OCI-M2 (cell line): Measurements from ENCODE around the gene PROCR.
"Not testable (repeated sequence)": the region's sequence is repeated elsewhere in the genome, so short reads cannot be mapped to it uniquely, and the experiment has no call there.

Source experiments
- DNase-seq: peaks from one replicate; lab custom pipeline; 2025; ENCODE audit not compliant: unreplicated experiment; lab: John Stamatoyannopoulos, UW

Gene PROCR

DNA sequence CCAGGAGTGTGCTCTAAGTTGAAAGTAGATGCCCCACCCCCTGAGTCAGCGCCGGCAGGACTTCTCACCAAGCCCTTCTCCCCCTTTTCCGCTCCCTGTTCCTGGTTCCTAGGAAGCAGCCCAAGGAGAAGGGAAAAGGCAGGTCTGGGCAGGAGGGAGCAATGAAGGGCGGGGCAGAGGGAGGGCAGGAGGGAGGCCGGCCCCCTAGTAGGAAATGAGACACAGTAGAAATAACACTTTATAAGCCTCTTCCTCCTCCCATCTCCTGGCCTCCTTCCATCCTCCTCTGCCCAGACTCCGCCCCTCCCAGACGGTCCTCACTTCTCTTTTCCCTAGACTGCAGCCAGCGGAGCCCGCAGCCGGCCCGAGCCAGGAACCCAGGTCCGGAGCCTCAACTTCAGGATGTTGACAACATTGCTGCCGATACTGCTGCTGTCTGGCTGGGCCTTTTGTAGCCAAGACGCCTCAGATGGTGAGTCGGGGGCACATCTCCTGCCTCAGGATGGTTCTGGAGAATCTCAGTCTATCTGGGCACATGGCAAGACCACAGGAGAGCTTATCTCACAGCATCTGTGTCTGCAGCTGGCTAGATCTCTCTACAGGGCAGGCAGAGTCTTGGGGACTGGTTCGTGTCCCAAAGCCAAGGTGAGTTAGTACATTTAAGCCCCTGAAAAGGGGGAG is at the start of gene PROCR:
Gene PROCR, plus strand, starts transcription at position 320 of the 681 bp plus-strand sequence. Its CDS starts 83 bp downstream, at position 403.
- DNase-seq = no peak

DNA sequence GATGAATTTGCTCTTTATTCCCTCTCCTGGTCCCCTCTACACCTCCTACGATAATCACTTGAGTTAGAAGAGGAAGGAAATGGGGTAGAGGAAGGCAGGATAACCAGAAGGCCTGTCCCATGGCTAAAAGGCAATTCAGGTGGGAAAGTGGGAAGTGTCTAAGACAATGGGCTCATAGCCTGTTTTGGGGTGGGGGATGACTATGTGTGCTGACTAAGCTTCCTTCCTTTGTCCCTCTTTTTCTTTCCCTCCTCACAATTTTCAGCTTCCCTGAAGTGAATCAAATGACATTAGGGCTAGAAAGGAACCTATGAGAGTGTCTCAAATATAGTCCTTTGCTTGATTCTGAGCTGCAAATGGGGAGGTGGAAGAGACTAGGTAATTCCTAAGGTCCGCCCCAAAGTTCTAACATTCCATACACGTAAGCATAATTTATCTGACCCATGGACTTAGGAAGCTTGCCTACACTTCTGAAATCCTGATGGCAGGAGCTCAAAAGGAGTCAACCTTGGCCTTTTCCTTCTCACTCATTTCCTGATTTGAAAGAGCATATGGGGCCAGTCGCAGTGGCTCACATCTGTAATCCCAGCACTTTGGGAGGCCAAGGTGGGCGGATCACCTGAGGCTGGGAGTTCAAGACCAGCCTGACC is 49.0 kb upstream of the PROCR start:
- DNase-seq = no peak

DNA sequence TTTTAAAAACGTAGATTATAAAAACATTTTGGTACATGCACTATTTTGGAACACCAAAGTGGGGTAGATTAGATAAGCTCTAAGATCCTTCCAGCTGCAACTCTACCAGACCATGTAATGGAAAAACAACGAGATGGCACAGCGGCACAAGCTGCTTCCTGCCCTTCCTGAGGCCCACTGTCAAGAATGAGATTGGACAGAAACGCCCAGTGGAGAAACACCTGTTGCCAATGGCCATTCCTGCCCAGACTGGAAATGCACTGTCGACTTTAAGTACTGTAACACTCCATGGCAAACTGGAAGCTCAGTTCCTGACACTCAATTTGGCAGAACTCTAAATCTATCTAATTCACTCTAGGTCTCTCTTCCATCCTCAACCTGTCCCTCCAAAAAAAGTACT is 46.1 kb upstream of the PROCR start:
- no peak for DNase-seq

DNA sequence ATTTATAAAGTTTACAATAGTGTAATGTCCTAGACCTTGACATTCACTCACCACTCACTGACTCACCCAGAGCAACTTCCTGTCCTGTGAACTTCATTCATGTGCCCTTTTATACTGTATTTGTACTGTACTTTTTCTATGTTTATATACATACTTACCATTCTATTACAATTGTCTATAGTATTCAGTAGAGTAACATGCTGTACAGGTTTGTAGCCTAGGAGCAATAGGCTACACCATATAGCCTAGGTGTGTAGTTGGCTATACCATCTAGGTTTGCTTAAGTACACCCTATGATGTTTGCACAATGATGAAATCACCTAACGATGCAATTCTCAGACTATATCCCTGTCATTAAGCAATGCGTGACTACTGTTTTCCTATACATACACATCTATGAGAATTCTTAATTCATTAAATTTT is 42.2 kb upstream of the PROCR start:
- DNase-seq = no peak

DNA sequence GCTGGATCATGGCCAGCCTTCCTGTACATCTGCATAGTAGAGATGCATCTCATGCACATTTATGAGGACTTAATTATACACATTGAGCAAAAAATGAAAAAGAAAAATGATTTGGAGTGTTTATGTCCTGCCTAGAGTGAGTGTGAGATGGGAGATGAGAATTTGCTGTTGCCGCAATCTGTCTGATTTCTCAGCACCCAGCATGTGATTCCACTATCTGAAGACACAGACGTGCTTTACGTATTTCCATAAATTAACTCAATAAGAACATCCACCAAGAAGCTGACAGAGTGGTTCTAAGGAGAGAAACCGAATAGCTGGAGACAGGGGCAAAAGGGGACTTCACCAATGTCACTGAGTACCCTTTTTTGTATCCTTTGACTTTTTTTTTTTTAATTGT is 39.9 kb upstream of the PROCR start:
- DNase-seq = no peak

DNA sequence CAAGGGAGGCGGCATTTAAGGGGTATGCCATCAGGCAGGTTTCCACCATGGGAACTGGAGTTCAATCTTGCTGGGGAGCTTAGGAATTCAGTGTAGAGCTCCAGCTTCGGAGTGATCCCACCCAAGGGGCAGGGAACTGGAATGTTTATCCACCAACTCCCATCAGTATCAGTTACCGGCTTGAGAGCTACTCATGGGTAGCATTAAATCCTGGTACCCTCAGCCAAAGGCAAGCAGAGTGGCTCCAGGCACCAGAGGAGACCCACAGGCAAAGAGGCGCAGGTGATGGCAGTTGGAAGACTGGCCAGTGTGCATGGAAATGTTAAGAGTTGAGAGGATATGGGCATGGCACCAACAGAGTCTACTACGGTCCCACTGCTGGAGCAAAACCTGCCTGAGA is 38.8 kb upstream of the PROCR start:
- DNase-seq = no peak

DNA sequence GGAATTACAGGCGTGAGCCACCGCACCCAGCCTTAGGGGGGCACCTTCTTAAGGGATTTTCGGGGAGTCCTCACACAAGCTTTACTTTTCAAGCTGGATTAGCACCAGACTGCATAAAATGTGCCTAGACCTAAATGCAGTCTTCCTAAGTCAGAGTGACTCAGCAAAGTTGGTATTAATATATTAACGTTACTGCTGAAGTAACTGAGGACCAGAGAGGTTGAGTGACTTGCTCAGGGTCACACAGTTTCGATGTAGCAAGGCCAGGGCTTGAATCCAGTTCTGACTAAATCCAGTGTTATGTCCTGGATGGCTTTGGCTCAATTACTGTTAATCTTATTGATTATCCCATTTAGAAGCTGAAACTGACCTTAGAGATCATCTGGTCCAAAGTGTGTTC is 38.1 kb upstream of the PROCR start:
- DNase-seq = no peak

DNA sequence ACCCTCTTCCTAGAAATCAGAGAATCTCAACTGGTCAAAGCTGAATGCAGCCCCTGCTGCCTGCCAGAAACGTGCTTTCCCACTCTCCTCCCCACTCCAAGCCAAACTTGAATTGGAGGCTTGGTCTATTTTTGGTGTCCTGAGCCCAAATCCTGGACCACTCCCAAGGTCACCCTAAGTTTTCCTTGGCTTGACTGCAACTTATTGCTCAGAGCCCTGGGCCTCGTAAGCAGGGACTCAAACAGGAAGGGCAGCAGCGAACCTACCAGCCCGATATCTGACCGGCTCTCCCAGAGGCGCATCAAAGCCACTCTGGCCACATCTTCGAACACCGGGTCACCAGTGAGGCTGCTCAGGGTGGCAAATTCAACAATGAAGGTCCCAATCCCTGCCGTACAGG is 37.4 kb upstream of the PROCR start:
- DNase-seq = no peak

DNA sequence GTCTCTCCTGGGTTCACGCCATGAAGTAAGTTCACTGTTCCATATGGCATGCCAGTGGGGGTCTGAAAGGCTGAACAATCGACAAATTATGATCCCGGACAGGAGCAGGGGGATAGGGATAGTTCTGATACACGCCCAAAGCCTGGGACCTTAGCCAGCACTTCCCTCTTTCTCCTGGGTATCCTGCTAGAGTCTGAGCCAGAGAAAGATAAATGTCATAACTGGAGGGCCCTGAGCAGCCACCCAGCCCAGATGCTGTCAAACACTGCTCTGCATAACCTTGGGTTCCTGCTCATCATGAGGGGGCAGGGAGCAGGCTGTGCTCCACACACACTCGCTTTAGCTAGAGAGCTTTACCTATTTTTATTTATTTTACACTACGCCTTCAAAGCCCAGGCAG is 37.0 kb upstream of the PROCR start:
- DNase-seq = no peak

DNA sequence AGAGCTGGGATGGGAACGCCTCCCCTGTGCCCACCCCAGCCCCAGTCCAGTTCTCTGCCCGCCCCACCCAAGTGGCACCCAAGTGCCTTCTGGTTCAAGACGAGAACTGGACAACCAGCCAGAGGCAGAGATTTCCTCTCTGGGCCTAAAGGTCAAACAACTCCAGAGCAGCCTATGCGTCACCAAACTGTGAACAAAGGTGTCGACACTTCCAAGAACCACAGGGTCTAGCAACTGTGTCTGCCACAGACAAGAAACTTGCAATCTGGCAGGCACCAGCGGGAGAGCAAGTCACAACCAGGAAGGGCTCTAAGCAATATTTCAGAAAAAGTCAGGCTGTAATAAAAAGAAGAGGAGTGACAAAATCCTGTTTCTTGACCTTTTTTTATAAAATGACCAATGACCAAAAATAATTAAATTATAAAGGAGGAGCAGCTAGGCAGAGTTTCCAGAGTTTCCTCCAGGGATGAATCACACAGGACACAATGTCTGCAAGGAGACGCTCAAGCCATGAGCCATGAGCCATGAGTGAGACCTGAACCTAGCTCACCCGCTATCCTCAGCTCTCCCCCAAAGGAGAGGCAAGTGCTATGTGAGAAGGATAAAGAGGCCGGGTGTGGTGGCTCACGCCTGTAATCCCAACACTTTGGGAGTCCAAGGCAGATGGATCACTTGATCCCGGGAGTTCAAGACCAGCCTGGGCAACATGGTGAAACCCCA is 35.8 kb upstream of the PROCR start:
- DNase-seq = no peak

DNA sequence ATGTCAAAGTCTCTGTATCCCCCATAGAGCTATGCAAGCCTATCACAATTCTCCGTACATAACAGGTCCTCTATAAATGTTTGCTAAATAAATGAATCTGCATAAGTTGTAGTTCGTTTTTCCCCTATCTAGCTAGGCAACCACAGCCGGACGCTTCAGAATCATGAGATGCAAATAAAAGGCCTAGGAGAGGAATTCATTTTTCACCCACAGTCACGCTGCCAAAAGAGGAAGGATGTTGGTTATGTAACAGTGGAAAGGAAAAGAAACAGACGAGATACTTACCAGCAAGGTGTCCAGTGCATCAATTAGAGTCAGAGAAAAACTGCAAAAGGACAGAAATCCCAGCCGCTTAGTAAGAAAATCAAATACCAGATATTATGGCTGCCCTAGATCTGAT is 27.2 kb upstream of the PROCR start:
- no peak for DNase-seq

DNA sequence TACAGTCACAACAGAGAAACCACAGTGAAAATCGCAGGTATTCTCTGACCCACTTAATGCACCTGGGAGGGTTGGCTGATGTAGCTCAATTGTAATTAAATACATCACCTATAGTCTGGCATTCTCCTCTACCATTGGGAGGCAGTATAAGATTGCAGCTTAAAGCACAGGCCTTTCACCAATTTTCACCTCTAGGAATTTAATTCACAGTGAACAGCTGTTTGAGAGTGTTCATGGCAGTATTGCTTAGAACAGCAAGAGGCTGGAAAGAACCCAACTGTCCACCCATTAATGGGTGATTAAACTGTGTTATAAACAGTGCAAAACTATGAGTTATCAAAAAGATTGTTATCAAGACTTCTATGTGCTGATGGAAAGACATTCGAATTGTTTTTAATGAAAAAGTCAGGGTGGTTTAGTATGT is 26.7 kb upstream of the PROCR start:
- no peak for DNase-seq

DNA sequence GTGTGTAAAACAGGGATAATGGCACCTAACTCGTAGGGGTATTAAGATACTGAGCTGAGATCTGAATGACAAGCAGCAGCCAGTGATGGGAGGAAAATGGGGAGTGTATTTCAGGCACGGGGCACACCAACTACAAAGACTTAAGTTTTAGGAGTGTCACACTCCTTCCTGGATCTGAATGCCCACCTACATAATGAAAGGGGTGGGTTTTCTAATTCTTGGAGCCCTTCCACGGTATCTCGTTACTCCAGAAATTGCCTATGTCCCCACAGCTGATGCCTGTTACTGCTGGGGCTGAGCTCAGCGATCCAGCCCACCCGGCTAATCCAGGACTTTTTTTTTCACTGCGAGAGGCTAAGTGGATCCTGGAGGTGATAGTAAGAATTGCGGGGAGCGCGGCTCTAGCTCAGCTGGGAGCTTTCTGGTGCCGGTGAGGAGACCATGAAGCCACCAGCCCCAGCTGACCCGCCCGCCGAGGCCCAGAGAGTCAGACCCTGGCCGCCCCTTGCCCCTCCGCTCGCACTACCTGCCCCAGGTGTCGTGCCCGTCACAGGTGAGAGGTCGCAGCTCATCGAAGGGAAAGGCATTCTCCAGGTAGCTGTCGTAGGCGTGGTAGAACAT is 25.5 kb upstream of the PROCR start:
- DNase-seq = no peak

DNA sequence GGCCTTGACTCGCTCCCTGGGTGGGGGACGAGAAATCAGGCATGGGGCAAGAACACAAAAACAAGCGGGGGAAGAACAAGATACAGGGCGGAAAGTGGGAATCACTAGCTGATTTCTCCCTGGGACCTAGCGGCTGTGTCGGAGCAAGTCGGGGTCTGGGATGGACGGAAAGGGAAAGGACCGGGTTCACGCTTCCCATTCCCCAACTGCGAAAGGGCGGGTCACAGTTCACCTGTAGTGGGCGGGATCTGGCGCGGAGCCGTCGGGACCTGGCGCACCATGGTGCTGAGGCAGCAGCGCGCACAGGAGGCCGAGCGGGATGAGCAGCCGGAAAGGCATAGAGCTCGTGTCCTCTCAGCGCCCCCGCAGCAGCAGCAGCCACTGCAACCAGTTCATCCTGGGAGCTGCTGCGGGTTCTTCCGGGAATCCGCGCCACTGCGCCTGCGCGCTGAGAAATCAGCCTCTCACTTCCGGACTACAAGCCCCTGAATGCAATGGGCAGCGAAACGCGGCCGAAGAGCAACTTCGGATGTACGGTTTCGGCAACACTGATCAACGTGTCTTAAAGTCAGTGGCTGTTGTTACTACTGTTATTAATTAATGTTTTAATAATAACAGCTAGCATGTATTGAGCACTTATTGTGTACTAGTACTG is 24.8 kb upstream of the PROCR start, which contains the start of gene EDEM2:
Gene EDEM2, minus strand, starts transcription at position 417 of the 655 bp plus-strand sequence. Its CDS starts 78 bp downstream, at position 339.
- DNase-seq = peak; percentile 85

DNA sequence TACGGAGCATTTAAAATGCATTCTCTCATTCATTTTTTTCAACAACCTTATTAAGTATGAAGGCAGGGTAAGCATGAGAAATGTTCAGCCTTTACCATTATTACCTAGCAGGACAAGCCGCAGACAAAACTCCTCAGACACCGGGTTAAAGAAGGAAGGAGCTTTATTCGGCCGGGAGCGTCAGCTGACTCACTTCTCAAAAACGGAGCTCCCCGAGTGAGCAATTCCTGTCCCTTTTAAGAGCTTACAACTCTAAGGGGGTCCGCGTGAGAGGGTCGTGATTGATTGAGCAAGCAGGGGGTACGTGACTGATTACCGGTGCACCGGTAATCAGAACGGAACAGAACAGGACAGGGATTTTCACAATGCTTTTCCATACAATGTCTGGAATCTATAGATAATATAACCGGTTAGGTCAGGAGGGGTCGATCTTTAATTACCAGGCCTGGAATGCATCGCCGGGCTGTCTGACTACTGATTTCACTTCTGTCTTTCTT is 24.2 kb upstream of the PROCR start:
- not testable (repeated sequence) for DNase-seq

DNA sequence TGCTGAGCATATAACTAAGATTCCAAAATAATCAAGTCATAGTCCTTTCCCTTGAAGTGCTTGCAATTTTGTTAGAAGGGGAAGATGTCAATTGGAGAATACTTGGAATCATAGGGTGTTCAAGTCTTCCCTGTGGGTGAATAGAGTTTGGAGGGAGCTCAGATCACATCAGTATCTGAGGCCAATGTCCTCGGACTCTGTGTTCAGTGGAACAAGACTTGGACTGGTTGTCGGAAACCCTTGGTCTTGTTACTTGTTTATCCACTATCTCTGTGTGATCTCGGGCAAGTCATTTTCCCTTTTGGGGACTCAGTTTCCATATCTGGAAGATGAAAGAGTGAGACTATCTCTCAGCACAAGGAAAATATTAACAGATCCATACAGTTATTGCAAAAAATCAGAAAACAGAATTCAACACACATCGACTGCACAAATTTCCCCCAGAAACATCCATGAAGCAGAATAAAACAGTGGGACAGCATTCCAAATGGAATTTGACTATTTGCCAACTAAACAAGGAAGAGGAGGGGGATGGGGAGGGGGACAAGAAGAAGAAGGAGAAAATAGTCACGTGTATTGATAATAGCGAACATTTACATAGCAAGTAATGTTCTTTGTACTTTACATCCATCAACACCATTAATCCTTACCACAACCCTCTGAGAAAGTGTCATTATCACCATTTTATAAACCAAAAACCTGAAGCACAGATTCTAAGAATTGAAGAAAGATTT is 20.9 kb upstream of the PROCR start:
- DNase-seq = no peak

DNA sequence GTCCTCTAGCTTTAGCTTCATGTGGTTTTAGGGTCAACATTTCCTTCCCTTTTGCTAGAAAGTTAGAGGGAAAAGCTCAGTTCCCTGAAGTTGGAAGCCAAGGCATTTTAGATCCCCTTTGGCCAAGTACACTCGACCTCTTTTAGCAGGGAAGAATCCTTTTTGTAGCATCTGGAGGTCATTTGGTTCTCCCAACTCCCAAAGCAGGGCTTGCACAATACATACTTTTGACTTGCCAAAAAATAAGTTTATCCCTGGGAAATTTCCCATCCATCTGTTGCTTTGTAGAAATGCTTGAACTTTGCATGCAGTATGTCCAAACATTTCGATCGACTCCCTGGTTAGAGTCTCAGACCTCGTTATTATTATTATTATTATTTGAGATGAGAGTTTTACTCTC is 20.1 kb upstream of the PROCR start:
- no peak for DNase-seq

DNA sequence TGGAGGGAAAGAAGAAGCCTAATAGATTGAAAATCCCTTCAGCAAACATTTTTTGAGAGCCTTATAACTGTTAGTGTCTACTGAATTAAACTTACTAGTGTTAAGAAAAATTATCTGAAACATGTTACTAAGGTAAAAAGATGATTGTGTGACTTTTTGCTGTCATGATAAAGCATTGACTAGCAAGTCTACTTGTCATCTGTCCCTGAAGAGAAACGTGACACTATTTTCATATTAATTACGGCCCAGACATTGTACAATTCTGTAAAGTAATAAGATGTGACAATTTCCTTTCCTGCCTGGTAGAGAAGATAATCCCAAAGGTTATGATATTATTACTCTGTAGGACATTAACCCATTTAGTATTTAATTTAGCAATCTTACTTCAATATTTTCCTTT is 15.9 kb upstream of the PROCR start:
- no peak for DNase-seq

DNA sequence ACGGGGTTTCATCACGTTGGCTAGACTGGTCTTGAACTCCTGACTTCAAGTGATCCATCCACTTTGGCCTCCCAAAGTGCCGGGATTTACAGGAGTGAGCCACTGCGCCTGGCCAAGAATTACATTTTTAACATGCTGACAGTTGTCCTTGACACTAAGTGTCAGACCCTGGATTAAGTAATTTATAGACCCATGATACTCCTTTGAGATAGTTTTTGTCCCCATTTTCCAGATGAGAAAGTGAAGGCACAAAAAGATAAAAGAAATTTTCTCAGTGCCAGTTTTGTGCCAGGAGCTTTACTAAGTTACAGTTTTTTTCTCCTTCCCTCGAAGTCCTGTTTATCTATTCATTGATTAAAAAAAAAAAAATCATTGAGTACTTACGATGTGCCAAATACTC is 14.9 kb upstream of the PROCR start:
- DNase-seq = no peak

DNA sequence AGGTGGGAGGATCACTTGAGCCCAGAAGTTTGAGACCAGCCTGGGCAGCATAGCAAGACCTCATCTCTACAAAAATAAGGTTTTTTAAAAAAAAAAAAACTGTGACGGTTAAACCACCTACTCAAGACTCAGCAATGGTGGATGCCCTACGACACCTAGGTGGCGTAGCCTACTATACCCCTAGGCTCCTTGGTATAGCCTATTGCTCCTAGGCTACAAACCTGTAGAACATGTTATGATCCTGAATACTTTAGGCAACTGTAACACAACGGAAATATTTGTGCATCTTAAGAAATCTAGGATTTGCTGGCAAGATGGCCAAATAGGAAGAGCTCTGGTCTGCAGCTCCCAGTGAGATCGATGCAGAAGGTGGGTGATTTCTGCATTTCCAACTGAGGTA is 11.5 kb upstream of the PROCR start:
- not testable (repeated sequence) for DNase-seq
